Activated CD4-positive, CD25-positive, alpha-beta regulatory T cell (primary cell): ENCODE measurements around the gene CRADD.
"Not testable (repeated sequence)": the region's sequence is repeated elsewhere in the genome, so short reads cannot be mapped to it uniquely, and the experiment has no call there.

Experiments
- DNase-seq, 4 experiments: peaks; one replicate each; lab custom pipeline; 2025; lab: John Stamatoyannopoulos, UW

Gene CRADD

DNA sequence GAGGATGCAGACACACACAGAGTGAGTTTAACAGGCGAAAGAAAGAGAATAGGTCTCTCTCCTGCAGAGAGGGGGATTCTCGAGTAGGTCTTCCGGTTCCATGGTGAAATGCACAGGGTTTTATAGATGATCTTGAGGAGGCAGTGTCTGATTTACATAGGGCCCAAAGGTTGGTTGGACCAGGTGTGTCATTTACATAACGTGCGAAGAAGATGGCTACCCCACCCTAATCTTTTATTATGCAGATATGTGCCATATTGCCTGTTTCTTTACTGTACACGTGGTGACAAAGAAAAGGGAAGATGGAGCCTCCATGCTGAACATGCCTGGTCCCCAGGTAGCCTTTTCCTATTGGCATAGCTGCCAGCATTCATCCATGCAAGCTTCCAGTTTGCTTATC is 219.8 kb downstream of the CRADD start:
- DNase-seq, result no peak

DNA sequence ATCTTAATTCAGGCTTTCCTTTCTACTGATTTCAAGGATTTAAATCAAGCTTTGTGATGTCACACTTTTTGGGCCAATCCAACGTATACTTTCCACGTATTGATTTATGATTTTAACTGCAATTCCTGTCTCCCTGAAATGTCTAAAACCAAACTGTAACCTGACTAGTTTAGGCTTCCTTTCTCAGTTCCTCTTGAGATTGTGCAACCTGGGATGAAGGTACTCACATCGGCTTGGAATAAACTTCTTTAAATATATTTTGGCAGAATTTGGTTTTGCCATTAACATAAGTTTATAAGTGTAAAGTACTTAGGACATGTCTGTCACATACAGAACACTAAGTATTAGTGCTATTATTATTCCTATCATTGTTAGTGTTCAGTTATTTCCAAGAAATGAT is 224.6 kb downstream of the CRADD start:
- no peak for DNase-seq

DNA sequence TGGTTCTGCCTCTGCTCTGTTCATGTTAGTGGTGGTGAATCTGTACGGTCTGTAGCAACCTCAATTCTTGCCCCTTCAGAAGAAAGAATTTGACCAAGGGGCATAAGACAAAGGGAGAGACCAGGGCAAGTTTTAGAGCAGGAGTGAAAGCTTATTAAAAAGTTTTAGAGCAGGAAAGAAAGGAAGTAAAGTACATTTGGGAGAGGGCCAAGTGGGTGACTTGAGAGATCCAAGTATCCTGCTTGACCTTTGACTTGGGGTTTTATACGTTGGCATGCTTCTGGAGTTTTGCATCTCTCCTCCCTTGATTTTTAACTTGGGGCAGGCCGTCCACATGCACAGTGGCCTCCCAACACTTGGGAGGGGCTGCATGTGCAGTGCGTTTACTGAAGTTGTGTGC is 225.0 kb downstream of the CRADD start:
- DNase-seq, result no peak

DNA sequence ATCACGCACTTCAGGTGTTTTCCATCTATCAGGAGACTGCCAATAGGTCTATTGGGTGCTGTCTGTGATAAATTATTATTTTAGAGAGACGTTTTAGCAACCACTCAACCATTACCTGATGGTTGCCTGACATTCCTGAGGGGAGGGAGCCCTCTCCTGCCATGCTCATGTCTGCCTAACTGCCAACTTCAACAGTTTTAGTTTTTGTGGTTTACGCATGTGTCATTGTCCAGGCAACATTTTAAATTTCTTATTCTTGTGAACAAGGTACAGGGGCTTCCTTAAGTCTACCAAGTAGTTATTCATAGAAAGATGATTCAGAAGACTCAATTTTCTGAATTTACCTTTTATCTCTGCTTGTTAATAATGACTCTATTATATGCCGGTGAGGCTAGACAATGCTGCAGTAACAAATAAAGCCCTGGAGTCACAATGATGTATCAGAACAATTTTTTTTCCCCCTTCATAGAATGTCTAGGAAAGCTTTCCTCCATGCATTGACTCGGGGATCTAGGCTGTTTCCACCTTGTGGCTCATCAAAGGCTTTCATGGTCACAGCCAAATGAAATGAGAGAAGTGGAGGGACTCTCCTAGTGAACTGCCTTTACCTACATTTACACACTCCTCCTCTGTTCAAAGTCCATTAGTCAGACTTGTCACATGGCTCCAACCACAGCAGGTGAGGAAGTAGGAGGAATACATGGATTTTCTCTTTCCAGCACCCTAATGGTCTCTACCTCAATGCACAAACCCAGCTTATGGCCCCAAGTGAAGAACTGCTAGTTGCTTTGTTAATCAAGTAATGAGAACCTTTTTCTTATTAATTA is 225.8 kb downstream of the CRADD start:
- DNase-seq, result no peak

DNA sequence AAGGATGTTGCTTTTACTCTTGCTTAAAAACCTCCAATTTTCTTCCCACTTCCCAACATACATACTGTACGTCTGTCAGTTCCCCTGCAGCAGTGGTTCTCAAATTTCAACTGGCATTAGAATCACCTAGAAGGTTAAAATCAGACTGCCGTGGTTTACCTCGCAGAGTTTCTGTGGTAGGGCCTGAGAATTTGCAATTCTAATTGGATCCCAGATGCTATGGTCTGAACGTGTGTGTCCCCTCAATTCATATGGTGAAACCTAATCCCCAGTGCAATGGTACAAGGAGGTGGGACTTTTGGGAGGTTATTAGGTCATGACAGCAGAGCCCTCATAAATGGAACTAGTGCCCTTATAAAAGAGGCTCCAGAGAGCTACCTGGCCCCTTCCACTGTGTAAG is 226.9 kb downstream of the CRADD start:
- DNase-seq, result no peak

DNA sequence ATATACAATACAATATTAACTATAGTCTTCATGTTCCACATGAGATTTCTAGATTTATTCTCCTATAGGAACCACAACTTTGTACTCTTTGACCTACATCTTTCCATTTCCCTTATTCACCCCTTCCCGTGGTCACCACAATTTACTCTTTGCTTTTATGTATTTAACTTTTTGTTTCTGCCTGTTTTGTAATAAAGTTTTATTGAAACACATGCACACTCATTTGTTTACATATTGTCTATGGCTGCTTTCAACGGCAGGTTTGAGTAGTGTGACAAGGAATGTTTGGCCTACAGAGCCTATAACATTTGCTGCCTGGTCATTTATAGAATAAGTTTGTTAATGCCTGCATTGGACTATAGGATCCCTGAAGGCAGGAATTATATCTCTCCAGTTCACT is 231.1 kb downstream of the CRADD start:
- DNase-seq, result no peak

DNA sequence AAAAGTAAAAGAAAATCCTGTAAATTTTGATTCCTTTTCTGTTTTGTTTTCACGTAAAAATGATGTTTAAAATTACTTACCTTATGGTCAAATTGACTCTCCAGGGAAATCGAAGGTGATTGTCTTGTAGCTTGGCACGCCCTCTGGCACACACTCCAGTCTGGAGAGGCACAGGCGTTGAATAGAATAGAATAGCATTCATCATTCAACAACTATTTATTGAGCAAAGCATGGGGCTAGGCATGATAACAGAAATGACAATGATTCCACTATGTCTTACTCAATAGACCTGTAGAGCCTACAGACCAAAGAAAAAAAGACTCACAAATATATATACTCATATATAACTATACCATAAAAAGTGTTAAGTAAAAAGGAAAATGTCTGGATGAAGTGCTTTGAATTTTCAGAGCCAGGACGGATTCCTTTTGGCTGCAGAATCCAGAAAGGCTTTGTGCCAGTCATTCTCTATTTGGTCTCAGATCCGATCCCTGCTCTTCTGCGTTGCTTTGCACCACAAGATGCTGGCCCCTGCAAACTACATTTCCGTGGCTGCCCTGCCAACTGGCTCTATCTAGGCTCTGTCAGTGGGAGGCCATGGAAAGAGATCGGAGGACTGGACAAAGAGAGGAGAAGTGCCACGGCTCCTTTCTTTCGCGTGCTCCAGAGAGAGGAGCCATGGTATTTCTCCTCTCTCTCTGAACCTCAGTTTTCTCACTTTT is 231.8 kb downstream of the CRADD start:
- DNase-seq, result no peak

DNA sequence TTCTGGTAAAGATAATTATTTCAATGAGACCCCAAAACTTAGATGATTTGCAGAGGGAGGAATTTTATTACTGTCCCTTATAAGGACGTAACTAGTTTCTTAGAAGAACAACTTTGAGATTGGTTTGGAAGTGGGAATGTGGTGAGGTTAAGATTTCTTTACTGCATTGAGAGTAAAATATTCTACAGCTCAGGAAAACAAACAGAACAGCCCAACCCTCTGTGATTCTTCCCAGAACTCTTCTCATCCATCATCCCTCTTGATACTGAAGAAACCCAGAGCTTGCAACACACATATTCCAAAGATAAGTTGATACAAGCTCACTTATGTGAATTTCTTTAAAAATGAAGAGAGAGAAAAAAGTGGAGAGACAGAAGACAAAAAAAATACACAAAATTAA is 234.2 kb downstream of the CRADD start:
- DNase-seq, result no peak

DNA sequence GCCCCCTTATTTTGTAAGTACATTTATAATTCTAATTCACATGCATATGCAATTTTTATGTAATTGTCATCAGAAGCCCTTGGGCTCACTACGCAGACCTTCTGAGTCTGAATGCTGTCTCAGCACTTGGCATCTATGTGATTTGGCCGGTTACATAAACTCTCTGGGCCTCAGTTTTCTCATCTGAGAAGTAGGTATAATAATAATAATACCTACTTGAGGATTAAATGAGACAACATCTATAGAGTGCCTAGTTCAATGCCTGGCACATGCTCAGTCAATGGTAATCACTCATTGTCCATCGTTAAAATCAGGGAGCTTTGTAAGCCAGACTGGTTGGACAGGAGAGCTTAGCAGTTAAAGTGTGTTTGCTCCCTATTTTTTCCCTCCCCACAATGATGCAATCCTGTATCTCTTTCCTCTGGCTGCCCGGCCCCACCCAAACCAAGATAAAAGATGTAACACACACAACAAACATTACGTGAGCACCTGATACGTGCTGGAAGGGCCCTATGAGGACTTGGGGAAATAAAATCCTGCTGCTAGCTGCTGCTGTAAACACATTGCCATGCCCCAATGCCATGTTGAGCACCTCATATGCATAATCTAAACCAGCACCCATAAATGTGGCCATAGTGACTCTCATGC is 235.0 kb downstream of the CRADD start:
- DNase-seq, result no peak

DNA sequence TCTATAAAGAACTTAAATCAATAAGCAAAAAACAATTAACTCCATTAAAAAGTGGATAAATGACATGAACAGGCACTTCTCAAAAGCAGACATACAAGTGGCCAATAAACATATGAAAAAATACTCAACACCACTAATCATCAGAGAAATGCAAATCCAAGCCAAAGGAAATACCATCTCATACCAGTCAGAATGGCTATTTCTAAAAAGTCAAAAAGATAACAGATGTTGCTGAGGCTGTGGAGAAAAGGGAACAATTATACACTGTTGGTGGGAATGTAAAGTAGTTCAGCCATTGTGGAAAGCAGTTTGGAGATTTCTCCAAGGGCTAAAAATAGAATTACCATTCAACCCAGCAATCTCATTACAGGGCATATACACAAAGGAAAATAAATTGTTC is 236.7 kb downstream of the CRADD start:
- DNase-seq, result no peak

DNA sequence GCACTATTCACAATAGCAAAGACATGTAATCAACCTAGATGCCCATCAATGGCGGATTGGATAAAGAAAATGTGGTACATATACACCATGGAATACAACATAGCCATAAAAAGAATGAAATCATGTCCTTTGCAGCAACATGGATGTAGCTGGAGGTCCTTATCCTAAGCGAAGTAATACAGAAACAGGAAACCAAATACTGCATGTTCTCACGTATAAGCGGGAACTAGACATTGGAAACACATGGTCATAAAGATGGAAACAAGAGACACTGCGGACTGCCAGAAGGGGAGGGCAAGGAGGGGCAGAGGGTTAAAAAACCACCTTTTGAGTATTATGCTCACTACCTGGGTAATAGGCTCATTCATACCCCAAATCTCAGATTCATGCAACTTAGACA is 237.1 kb downstream of the CRADD start:
- no peak for DNase-seq

DNA sequence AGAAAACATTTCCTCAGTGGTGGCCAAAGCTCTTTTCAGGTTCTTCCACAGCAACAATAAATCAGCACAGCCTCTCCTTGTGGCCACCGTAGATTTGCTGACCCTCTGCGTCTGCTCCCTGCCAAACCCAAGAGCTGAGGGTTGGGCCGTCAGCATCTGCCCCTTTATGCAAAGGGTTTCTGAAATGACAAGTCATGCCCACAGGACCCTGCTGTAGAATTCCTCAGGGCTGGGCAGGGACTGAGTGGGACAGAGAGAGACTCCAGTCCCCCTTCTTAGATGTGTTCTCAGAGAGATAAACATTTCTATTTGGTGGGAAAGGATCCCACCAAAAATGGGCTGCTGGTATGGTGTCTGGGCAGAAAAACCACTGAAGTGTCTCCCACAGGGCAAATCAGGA is 238.2 kb downstream of the CRADD start:
- no peak for DNase-seq

DNA sequence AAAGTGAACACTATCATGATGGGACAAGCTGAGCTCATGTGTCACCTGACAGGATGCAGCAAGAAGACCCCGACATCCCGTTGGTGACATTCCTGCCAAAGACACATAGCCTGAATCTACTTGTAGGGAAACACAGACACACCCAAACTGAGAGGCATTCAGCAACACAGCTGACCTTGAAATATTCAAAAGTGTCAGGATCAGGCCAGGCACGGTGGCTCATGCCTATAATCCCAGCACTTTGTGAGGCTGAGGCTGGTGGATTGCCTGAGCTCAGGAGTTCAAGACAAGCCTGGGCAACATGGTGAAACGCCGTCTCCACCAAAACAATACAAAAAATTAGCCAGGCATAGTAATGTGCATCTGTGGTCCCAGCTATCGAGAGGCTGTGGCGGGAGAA is 239.2 kb downstream of the CRADD start:
- no peak for DNase-seq

DNA sequence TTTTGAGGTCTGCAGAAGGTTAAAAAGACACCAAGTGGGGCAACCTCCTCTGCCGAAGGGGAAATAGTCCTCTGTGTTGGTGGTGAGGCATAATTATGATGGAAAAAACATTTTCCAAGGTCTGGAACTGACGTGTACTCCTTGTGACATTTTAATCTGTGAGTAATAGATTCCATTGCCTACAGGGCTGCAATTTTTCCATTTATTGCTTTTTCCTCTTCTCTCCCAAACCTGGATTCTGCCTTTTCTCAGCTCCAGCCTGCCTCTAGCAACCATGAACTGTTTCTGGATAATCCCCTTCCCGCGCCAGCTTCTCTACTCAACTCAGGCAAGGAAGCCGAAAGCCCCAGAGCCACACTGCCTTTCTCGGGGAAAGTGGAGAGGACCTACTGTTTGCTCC is 241.1 kb downstream of the CRADD start:
- DNase-seq, result no peak

DNA sequence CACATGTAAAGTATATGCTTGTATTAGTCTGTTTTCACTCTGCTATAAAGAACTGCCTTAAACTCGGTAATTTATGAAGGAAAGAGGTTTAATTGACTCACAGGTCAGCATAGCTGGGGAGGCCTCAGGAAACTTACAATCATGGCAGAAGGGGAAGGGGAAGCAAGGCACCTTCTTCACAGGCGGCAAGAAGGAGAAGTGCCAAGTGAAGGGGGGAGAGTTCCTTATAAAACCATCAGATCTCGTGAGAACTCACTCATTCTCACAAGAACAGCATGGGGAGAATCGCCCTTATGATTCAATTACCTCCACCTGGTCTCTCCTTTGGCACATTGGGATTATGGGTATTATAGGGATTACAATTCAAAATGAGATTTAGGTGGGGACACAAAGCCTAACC is 241.7 kb downstream of the CRADD start:
- DNase-seq, result no peak

DNA sequence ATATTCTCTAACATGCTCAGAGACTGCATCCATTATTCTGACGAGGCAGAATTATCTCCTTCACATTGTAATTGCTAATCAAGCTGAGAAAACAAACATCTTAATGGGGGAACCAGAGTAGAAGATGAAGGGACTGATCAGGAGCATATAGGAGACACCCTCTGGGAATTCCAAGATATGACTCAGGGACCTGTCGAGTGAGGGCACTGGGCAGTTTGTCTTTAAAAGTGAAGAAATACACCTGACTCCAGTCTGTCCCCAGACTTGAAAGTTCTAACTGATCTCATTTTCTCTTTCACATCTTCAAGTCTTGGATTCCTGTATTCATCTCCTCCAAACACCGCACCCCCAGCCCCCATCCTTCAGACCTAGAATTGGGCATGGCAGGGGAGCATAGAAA is 244.3 kb downstream of the CRADD start:
- no peak for DNase-seq

DNA sequence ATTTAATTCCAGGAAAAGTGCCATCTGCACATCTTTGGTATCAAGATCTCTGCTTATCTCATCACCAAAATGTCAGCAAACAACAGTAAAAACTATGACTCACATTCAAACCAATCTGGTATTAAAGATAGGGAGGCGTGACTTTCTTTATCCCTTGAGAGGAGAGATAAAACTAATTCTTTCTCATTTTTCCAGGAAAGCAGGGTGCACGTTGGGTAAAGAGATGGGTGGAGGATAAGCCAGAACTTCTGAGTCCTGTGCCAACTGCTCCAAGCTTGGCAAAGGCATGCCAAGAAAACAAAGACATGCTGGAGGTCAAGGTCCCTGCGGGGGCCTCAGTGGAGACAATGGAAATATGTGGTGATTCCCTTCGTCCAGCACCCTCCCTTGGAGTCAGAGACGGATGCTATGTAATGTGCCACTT is 245.4 kb downstream of the CRADD start:
- no peak for DNase-seq

DNA sequence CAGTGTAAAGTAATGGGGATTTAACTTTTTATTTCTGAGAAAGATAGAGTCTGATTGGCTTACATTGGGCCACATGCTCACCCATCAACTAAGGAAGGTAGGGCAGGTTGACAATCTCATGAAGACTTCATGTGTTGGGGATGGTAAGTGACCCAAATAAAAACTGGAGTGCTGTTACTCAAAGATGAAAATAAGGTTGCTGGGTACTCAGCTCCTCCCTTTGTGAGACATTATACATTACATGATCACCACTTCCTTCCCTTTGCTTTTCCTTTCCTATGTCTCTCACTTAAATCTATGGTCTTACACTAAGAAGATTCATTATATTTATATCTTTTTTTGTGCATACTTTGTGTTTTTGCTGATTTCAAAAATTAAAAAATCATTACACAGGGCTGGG is 247.2 kb downstream of the CRADD start:
- DNase-seq, result no peak

DNA sequence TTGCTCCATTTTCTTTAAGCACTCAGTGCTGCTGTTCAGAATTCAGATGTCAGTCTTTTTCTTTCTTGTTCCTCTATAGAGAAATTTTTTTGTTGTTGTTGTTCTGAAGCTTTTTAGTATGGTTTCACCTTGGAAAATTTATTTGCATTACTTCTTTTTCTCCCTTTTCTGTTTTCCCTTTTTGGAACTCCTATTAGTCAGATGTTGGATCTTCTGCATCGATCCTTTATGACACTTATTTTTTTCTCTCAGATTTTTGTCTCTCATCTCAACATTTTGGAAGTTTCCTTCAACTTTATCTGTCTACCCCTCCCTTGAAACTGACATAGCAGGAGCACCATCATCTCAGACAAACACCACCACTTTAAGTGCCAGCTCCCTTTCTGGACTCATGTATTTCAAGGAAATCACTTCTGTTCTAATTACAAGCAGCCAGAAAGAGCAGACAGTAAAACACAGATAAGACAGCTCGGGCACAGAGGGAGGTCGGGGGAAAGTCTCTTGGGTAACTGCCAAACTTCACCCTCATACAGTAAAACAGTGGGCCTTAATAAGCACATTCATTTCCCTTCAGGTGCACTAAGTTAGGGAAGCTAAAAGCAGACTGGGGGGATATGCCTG is 248.5 kb downstream of the CRADD start:
- DNase-seq, result no peak

DNA sequence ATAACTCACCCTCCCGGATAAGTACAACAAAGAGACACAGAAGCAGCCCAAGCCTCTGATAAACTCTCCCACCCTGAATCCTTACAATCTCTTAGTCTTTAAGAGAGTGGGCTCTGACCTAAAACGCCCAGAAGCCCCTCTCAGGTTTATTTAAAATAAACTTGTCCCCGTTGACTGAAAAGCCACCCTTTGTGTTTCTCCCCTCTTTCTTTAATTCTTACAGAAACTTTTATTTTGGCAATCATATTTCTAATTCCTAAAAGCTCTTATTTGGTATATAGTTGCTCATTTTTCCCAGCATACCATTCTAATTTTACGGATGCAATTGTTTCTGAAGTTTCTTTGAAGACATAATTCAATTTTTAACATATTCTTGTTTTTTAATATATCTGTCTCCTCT is 249.1 kb downstream of the CRADD start:
- DNase-seq, result no peak

DNA sequence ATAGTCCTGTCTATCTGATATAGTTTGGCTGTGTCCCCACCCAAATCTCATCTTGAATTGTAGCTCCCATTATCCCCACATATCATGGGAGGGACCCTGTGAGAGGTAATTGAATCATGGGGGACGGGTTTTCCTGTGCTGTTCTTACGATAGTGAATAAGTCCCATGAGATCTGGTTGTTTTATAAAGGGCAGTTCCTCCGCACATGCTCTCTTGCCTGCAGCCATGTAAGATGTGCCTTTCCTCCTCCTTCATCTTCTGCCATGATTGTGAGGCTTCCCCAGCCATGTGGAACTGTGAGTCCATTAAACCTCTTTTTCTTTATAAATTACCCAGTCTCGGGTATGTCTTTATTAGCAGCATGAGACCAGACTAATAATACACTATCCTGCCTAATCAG is 251.9 kb downstream of the CRADD start:
- DNase-seq, result not testable (repeated sequence)

DNA sequence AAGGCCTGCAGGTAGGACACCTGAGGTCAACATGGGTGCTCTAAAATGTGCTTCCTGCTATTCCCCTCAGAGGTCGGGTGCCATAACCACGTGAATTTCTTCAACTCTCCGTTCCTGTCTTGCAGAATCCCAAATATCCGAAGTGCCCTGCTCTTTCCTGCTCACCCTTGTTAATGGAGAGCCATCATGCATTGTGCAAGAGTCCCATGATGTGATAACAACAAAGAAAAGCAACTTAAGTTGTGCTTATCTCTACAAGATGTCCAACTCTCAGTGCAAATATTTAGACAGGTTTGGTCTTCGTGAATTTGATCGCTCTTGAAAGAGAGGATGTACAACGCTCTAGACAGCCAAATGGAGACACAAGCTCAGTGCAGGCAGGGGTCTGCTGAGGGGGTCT is 260.6 kb downstream of the CRADD start:
- DNase-seq, result no peak

DNA sequence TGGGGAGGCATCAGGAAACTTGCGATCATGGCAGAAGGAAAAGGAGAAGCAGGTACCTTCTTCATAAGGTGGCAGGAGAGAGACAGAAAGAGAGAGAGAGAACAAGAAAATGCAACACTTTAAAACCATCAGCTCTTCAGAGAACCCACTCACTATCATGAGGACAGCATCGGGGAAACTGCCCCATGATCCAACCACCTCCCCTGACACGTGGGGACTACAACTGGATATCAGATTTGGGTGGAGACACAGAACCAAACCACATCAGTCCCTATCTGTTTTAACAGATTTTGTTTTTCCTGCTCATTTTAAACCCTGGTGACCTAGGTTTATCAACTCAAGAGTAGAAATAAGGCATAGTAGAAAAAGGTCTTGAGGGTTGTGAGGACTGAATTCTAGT is 261.1 kb downstream of the CRADD start:
- no peak for DNase-seq
